Brain pericyte (primary cell): ENCODE measurements around the gene TFAP2E.
A peak's percentile ranks its signal among the peaks of the same experiment; 100 is the strongest.

Experiments
- DNase-seq: peaks from one replicate; pipeline ENCODE4 v3.0.0-alpha.2; 2012; ENCODE audit warnings: low read depth, low spot score

Gene TFAP2E

DNA sequence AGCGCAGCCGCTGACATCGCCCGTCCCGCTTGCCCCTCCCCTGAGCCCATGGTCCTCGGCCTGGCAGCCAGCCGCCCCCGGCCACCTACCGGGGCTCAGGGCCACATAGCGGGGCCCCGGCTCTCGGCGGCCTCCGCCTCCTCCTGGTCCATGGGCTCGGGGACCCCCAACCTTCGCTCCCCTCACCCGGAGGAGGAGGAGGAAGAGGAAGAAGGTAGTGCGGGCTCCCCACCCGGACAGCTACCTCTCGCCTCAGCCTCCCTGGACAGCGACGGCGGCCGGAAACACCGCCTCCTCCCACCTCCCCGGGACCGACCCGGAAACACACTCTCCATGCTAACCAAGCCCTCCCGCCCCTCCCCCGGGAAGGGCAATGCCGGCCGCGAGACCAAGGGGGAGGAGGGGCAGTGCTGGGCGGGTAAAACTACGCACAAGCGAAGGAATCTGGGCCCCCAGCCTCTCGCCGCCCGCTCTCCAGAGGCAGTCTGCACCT lies 15.9 kb upstream of the TFAP2E start, which contains the start of gene KIAA0319L:
TSS of gene KIAA0319L (minus strand) at position 286 of the 493 bp plus-strand sequence. CDS start 2,912 bp downstream, outside the sequence.
- no peak for DNase-seq

- peak; percentile 92 for DNase-seq
Observed at GRCh38 chr1:35557611-35558373, 15.3 kb upstream of the TFAP2E start, which contains the start of gene NCDN. Gene NCDN, plus strand, starts transcription at chr1:35557799. Its CDS starts 392 bp downstream, at chr1:35558191.

DNA sequence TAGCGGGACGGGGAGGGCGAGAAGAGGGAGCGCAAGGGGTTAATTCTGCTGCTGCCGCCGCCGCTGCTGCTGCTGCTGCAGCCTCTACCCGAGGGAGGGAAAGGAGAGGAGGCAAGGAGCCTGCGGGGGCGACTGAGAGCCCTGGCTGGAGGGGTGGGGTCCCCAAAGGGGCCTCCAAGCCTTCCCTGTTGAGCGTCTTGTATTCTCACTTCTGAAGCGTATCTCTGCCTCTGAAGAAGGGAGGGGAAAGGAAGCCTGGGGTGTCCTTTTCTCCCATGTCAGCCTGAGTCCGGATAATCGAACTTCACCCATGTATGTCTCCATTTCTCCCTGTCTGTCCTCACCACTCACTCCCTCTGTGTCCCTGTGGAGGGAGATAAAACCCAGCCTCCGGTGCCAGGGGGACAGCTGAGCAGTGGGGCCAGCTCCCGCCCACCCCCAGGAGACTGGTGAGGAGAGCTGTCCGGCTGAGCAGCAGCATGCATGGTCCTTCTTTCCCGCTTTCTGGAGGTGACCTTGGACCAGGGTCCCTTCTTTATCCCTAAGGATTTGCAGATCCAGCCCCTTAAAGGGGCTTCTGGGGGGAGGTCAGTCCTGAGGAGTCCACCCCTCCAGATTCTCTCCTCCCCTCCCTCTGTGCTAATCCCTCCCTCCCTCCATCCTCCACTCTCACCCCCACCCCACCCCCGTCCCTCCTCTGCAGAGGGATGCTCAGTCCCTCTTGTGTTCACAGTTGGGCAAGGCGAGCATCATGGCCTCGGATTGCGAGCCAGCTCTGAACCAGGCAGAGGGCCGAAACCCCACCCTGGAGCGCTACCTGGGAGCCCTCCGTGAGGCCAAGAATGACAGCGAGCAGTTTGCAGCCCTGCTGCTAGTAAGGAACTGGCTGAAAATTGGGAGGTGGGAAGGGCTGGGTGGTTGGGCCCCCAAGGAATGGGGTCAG lies 14.5 kb upstream of the TFAP2E start:
- DNase-seq = no peak

DNA sequence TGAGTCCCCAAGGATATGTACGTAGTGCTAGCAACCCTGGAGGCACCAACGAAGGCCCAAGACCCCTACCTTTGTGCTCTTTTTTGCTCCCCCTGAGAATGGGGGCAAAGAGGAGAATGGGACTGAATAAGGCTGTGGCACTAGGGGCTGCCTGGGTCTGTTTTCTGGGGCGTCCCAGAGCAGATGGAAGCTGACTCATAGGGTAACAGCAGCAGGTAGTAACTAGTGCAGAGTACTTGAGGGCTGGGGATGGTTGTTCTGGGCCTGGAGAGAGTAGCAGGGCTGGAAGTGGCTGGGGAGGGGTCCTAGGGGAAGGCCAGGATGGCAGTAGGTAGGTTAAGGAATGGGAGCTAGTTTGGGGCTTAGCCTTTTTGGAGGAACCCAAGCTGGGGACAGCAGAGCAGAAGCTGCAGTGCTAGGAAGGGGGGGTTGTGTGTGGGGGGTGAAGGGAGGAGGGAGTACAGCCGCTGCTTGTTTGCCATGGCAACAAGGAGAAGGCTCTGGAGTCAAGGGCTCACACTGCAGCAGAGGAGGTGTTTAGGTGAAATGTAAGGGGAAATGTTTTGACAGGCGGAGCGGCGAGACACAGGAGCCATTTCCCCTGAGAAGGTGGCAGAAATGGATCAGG lies 13.7 kb upstream of the TFAP2E start:
- no peak for DNase-seq

DNA sequence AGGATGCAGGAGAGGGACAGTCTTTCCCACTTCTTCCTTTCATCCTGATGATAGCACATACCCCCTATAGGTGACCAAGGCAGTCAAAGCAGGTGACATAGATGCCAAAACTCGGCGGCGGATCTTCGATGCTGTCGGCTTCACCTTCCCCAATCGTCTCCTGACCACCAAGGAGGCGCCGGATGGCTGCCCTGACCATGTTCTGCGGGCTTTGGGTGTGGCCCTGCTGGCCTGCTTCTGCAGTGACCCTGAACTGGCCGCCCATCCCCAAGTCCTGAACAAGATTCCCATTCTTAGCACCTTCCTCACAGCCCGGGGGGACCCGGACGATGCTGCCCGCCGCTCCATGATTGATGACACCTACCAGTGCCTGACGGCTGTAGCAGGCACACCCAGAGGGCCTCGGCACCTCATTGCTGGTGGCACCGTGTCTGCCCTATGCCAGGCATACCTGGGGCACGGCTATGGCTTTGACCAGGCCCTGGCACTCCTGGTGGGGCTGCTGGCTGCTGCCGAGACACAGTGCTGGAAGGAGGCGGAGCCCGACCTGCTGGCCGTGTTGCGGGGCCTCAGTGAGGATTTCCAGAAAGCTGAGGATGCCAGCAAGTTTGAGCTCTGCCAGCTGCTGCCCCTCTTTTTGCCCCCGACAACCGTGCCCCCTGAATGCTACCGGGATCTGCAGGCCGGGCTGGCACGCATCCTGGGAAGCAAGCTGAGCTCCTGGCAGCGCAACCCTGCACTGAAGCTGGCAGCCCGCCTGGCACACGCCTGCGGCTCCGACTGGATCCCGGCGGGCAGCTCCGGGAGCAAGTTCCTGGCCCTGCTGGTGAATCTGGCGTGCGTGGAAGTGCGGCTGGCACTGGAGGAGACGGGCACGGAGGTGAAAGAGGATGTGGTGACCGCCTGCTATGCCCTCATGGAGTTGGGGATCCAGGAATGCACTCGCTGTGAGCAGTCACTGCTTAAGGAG lies 12.6 kb upstream of the TFAP2E start:
- no peak for DNase-seq

- no peak for DNase-seq
Observed at GRCh38 chr1:35561297-35561971, 11.7 kb upstream of the TFAP2E start.

DNA sequence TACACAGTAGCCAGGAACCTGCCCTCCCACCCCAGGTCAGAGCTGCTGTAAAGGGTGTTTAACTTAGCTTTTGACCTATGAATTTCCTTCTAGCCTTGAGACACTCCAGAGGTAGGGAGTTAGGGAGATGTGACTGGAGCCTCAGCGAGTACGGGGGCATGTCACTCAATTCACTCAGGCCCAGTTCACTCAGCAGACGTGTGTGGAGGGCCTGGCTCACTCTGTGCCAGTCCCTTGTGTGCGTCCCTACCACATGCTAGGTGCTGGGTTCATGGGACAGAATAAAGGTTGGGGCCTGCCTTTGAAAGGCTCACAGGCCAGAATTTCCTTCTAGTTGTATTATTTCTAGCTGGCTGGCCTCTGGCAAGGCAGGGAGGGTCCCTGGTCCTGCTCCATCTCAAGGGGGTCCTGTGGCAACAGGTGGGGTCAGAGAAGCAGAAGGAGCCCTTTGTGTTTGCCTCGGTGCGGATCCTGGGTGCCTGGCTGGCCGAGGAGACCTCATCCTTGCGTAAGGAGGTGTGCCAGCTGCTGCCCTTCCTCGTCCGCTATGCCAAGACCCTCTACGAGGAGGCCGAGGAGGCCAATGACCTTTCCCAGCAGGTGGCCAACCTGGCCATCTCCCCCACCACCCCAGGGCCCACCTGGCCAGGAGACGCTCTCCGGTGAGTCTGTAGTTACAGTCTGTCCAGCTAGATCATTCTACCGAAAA lies 11.0 kb upstream of the TFAP2E start:
- no peak for DNase-seq

- DNase-seq = no peak
Observed at GRCh38 chr1:35563166-35563565, 9.9 kb upstream of the TFAP2E start.

GRCh38 chr1:35564037-35564883 lies 8.9 kb upstream of the TFAP2E start:
- DNase-seq = no peak

GRCh38 chr1:35564884-35565741 lies 8.0 kb upstream of the TFAP2E start:
- no peak for DNase-seq

GRCh38 chr1:35565742-35566133 lies 7.4 kb upstream of the TFAP2E start:
- DNase-seq = no peak

- no peak for DNase-seq
Observed at GRCh38 chr1:35567947-35568558, 5.1 kb upstream of the TFAP2E start.

DNA sequence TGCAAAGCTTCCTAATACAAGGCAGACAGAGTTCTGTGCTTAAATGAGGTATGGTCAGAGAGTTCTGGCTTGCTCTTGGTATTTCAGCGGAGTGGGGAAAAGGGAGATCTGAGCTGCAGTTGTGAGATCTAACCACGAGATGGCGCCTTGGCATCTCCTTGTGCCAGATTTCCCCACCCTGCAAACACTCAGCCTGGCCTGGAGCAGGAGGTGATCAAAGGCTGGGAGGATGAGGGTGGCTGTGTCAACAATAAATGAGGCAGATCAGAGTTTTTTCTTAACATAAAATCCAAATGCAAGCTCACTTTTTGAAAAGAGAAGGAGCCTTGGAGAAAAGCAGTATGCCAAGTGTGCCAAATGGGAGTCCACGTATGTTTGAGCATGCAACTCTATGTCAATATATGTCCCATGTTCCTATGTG lies 4.1 kb upstream of the TFAP2E start:
- no peak for DNase-seq

DNA sequence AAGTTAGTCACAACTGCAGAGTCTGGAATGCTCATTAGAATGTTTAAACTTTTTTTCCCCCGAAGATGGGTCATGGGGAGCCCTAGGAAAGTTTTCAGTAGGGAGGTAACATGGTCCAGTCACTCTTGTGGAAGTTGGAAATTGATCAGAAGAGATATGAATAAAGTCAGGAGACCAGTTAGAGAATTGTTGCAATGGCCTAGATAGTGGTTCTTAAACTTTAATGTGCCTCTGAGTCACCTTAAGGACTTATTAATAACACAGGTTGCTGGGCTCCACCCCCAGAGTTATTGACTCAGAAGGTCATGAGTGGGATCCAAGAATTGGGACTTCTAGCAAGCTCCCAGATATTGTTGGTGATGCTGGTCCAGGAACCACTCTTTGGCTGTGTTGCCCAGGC lies 3.2 kb upstream of the TFAP2E start:
- DNase-seq = no peak

- DNase-seq = no peak
Observed at GRCh38 chr1:35570589-35571137, 2.5 kb upstream of the TFAP2E start.

DNA sequence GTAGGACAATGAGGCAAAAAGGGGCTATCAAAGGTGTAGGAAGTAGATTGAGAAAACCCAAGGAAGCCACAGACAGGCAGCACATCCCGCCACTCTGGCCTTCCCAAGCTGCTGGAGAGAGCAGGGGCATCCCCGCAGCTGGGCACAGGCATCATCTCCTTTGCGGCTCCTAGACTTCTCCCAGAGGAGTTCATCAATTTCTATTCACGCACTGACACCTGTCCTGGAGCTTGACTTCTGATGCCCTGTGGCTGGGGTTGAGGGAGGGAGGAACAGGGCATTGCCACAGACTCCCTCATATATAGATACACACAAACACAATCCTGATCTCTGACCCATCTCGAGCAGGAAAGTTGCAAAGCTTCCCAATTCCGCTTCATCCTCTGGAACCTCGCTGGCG lies 1.9 kb upstream of the TFAP2E start:
- no peak for DNase-seq

DNA sequence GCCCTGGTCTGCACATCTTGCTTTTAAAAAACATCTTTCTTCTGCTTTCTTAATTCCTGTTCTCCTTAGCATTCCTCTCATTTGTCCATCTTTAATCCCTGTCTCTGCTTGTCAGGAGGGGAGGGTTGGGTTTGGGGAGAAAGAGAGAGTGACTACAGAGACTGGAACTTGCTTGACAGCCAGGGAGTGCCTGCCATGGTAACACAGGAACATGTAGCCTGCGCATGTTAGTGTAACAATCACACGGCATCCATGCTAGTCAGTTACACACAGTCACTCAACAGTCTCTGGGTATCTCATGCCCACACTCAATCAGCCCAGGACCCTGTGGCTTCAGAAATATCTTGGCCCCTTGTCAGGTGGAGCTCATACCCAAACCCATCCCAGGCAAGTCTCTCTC lies 818 bp upstream of the TFAP2E start:
- no peak for DNase-seq
